Liver (tissue), 9 donors: ENCODE measurements around the gene FAM210A. TPM values are rescaled to one million over a fixed set of nuclear protein-coding genes. Genes with fewer than 3 reads are reported as not detected.

Experiments
- DNase-seq: peaks from one replicate; pipeline ENCODE4 v3.0.0-alpha.2; 2017; ENCODE audit warnings: low spot score
- H3K27ac ChIP-seq, 2 donors: one replicate each; pipeline ENCODE4 v1.7.0; 2013; ENCODE audit warnings: inconsistent platforms in 2 of 2, low read length in 2 of 2, control low read depth in 1 of 2, low read depth in 1 of 2, mild to moderate bottlenecking in 1 of 2
- H3K27me3 ChIP-seq, 4 donors: one replicate each; pipeline versions ENCODE4 v1.6.1 to v1.7.0; 2013; ENCODE audit warnings: low read length in 3 of 4, inconsistent platforms in 1 of 4, mild to moderate bottlenecking in 1 of 4, moderate library complexity in 1 of 4; ENCODE audit not compliant: control insufficient read depth in 4 of 4, insufficient read depth in 4 of 4
- H3K36me3 ChIP-seq, 4 donors: one replicate each; pipeline versions ENCODE4 v1.6.1 to v1.7.0; 2013; ENCODE audit warnings: low read length in 3 of 4, mild to moderate bottlenecking in 3 of 4, low read depth in 1 of 4, moderate library complexity in 1 of 4; ENCODE audit not compliant: control insufficient read depth in 4 of 4, insufficient read depth in 3 of 4
- H3K4me1 ChIP-seq, 4 donors: one replicate each; pipeline versions ENCODE4 v1.6.1 to v1.7.0; 2013; ENCODE audit warnings: low read length in 3 of 4, mild to moderate bottlenecking in 3 of 4, moderate library complexity in 1 of 4; ENCODE audit not compliant: control insufficient read depth in 4 of 4, insufficient read depth in 4 of 4
- H3K4me3 ChIP-seq, 3 donors: one replicate each; pipeline versions ENCODE4 v1.6.1 to v1.7.0; 2013; ENCODE audit warnings: low read length in 3 of 3, control low read depth in 1 of 3, low read depth in 1 of 3, mild to moderate bottlenecking in 1 of 3
- H3K9ac ChIP-seq, 2 donors: one replicate each; pipeline ENCODE4 v1.7.0; 2013; ENCODE audit warnings: low read length in 2 of 2, mild to moderate bottlenecking in 2 of 2, moderate library complexity in 2 of 2, control low read depth in 1 of 2, low read depth in 1 of 2
- H3K9me3 ChIP-seq, 4 donors: one replicate each; pipeline versions ENCODE4 v1.6.1 to v1.7.0; 2013; ENCODE audit warnings: low read length in 3 of 4; ENCODE audit not compliant: control insufficient read depth in 4 of 4
- ATF3 ChIP-seq: IDR thresholded peaks from 2 replicates; pipeline ENCODE4 v1.6.1; 2016; ENCODE audit warnings: antibody characterized with exemption
- CTCF ChIP-seq: fragments of 150-350 bp; IDR thresholded peaks from 2 replicates; pipeline ENCODE4 v1.5.1; 2017; ENCODE audit warnings: improper control_type of control experiment, low read depth, low read length; ENCODE audit not compliant: missing input control
- EGR1 ChIP-seq, 2 donors: IDR thresholded peaks; 2 replicates each; pipeline ENCODE4 v1.6.1; 2016 to 2018; ENCODE audit warnings: antibody characterized with exemption in 2 of 2, low read depth in 2 of 2
- FOXA1 ChIP-seq: IDR thresholded peaks from 2 replicates; pipeline ENCODE4 v1.6.1; 2016; ENCODE audit warnings: antibody characterized with exemption
- FOXA2 ChIP-seq: IDR thresholded peaks from 2 replicates; pipeline ENCODE4 v1.6.1; 2016; ENCODE audit warnings: antibody characterized with exemption
- HNF4A ChIP-seq, 2 donors: conservative IDR thresholded peaks; 2 replicates each; pipeline ENCODE4 v1.6.1; 2016; ENCODE audit warnings: antibody characterized with exemption in 2 of 2, mild to moderate bottlenecking in 2 of 2
- HNF4G ChIP-seq: IDR thresholded peaks from 2 replicates; pipeline ENCODE4 v1.6.1; 2016; ENCODE audit warnings: antibody characterized with exemption
- JUND ChIP-seq, 2 donors: IDR thresholded peaks; 2 replicates each; pipeline ENCODE4 v1.6.1; 2016; ENCODE audit warnings: antibody characterized with exemption in 2 of 2
- MAX ChIP-seq: IDR thresholded peaks from 2 replicates; pipeline ENCODE4 v1.6.1; 2016; ENCODE audit warnings: antibody characterized with exemption
- NR2F2 ChIP-seq: IDR thresholded peaks from 2 replicates; pipeline ENCODE4 v1.6.1; 2016; ENCODE audit warnings: antibody characterized with exemption
- RAD21 ChIP-seq, 2 donors: IDR thresholded peaks; 2 replicates each; pipeline ENCODE4 v1.6.1; 2016; ENCODE audit warnings: antibody characterized with exemption in 2 of 2, mild to moderate bottlenecking in 2 of 2
- REST ChIP-seq: IDR thresholded peaks from 2 replicates; pipeline ENCODE4 v1.6.1; 2016; ENCODE audit warnings: antibody characterized with exemption, mild to moderate bottlenecking
- RXRA ChIP-seq, 2 donors: IDR thresholded peaks; 2 replicates each; pipeline ENCODE4 v1.6.1; 2017 to 2018; ENCODE audit warnings: antibody characterized with exemption in 2 of 2, mild to moderate bottlenecking in 1 of 2
- SP1 ChIP-seq: IDR thresholded peaks from 2 replicates; pipeline ENCODE4 v1.6.1; 2018; ENCODE audit warnings: antibody characterized with exemption, mild to moderate bottlenecking
- TAF1 ChIP-seq: conservative IDR thresholded peaks from 2 replicates; pipeline ENCODE4 v1.6.1; 2016; ENCODE audit warnings: antibody characterized with exemption, mild to moderate bottlenecking
- YY1 ChIP-seq: IDR thresholded peaks from 2 replicates; pipeline ENCODE4 v1.6.1; 2016; ENCODE audit warnings: antibody characterized with exemption, mild to moderate bottlenecking
- ZBTB33 ChIP-seq: IDR thresholded peaks from 2 replicates; pipeline ENCODE4 v1.6.1; 2016; ENCODE audit warnings: antibody characterized with exemption
- WGBS: extraction: QIAGEN DNeasy Blood & Tissue Kit; methylation state at CpG from one replicate; pipeline ENCODE4 v1.1.7; 2013; 5-methylcytosine and 5-hydroxymethylcytosine counted together
- polyA plus RNA-seq, 2 donors: library from polyadenylated mRNA; stranded (reverse) in 1 of 2; unstranded in 1 of 2; fragments of 200-250 nt in 1 of 2; fragments of >200 nt in 1 of 2; fragmentation: Nextera tagmentation in 1 of 2; extraction: Ambion mirVana in 1 of 2; gene quantifications; one replicate each; pipeline versions ENCODE4 v1.2.1 to v1.2.3, GENCODE V29; 2013 to 2015
- total RNA-seq, 2 donors: library from RNA; depleted of rRNA; stranded (reverse); fragments of >200 nt; gene quantifications; one replicate each; pipeline ENCODE4 v1.2.3, GENCODE V29; 2014
- donor health status: healthy.
- donor health status: healthy.
- donor health status: healthy.
- donor health status: healthy.
- donor health status: healthy.

The FAM210A gene
- total and polyA plus RNA-seq, 4 donors, result 10.5 to 18.3 (median 12.5) TPM

GRCh38 chr18:13760047-13760446 lies 33.7 kb upstream of the FAM210A start:
- TF ChIP-seq HNF4A (conservative IDR thresholded peaks at IDR 0.05) (no peak), FOXA1 (no peak), FOXA2 (no peak)
- H3K9me3 ChIP-seq, result peaks cover 0 to 3% (median 1%) of the 10 kb centered on the region in 4 donors

GRCh38 chr18:13758622-13759021 lies 32.3 kb upstream of the FAM210A start:
- no peak overlapping the region for H3K9ac ChIP-seq
- no peak overlapping the region for H3K4me3 ChIP-seq
- no peaks in the 10 kb centered on the region for H3K9me3 ChIP-seq
- H3K27ac ChIP-seq, result no peak overlapping the region
- H3K4me1 ChIP-seq, result peaks cover 4 to 17% (median 10%) of the 10 kb centered on the region in 4 donors
- TF ChIP-seq SP1, result no peak
- TF ChIP-seq JUND (IDR thresholded peaks at IDR 0.05), result no peak
- no peak for TF ChIP-seq CTCF
- no peak for TF ChIP-seq MAX
- TF ChIP-seq HNF4A (conservative IDR thresholded peaks at IDR 0.05), result no peak
- TF ChIP-seq NR2F2, result no peak
- no peak for TF ChIP-seq HNF4G
- no peak for TF ChIP-seq EGR1 (IDR thresholded peaks at IDR 0.05; ENCODE audit: low read depth in 2 of 2)
- no peak for TF ChIP-seq TAF1
- no peak for TF ChIP-seq RAD21 (IDR thresholded peaks at IDR 0.05)
- DNase-seq, result no peak
- no peaks in the 10 kb centered on the region for H3K27me3 ChIP-seq
- WGBS, result 96% methylated on average over 1 of the region's 1 CpG
- peaks cover 6 to 18% (median 13%) of the 10 kb centered on the region in 4 donors for H3K36me3 ChIP-seq

More at GRCh38 chr18:13760047-13760446, 33.7 kb upstream of the FAM210A start:
- Histone ChIP-seq H3K4me1 (peaks cover 4 to 17% (median 10%) of the 10 kb centered on the region in 4 donors), H3K9ac (no peak overlapping the region), H3K27me3 (no peaks in the 10 kb centered on the region), H3K4me3 (no peak overlapping the region), H3K36me3 (peaks cover 0 to 10% (median 6%) of the 10 kb centered on the region in 4 donors), H3K27ac (no peak overlapping the region)
- DNase-seq, result no peak

- Histone ChIP-seq H3K36me3 (peaks cover 8 to 18% (median 16%) of the 10 kb centered on the region in 4 donors), H3K9ac (no peak overlapping the region), H3K27ac (no peak overlapping the region), H3K4me3 (no peak overlapping the region), H3K9me3 (no peaks in the 10 kb centered on the region), H3K4me1 (peaks cover 4 to 17% (median 10%) of the 10 kb centered on the region in 4 donors), H3K27me3 (no peaks in the 10 kb centered on the region)
- no peak for DNase-seq
- no peak for TF ChIP-seq ATF3
- no peak for TF ChIP-seq JUND (IDR thresholded peaks at IDR 0.05)
- no peak for TF ChIP-seq REST
- no peak for TF ChIP-seq TAF1
- no peak for TF ChIP-seq YY1
- TF ChIP-seq RXRA (IDR thresholded peaks at IDR 0.05), result no peak
- no peak for TF ChIP-seq NR2F2
- no peak for TF ChIP-seq MAX
- no peak for TF ChIP-seq HNF4G
- TF ChIP-seq FOXA2, result no peak
- no peak for TF ChIP-seq ZBTB33
- TF ChIP-seq HNF4A (conservative IDR thresholded peaks at IDR 0.05), result no peak
Measured at GRCh38 chr18:13756671-13757070, 30.3 kb upstream of the FAM210A start.
